GM12801 (cell line): ENCODE measurements around the gene MRPL4.

Experiments used
- CTCF ChIP-seq: IDR thresholded peaks from one replicate; pipeline ENCODE4 v1.5.1; 2011; ENCODE audit warnings: control low read depth; ENCODE audit not compliant: insufficient read length; ENCODE audit errors: extremely low read depth

MRPL4 gene

GRCh38 chr19:10211691-10212090 lies 40.3 kb upstream of the MRPL4 start:
- TF ChIP-seq CTCF: no peak

GRCh38 chr19:10214784-10215183 lies 37.2 kb upstream of the MRPL4 start:
- no peak for TF ChIP-seq CTCF

GRCh38 chr19:10217085-10217484 lies 34.9 kb upstream of the MRPL4 start:
- no peak for TF ChIP-seq CTCF

GRCh38 chr19:10219678-10220077 lies 32.3 kb upstream of the MRPL4 start:
- TF ChIP-seq CTCF: no peak

GRCh38 chr19:10220695-10221094 lies 31.3 kb upstream of the MRPL4 start:
- no peak for TF ChIP-seq CTCF

GRCh38 chr19:10222201-10222890 lies 29.7 kb upstream of the MRPL4 start:
- TF ChIP-seq CTCF: no peak

- TF ChIP-seq CTCF: no peak
Measured at GRCh38 chr19:10223488-10224213, 28.4 kb upstream of the MRPL4 start.
